Activated CD4-positive, alpha-beta T cell treated with anti-CD3 and anti-CD28 coated beads for 24 hours (primary cell): ENCODE measurements around the gene ALOX5.

Source experiments
- DNase-seq, 2 donors: peaks; one replicate each; pipeline ENCODE4 v3.0.0-alpha.2; 2020; ENCODE audit warnings: low read depth in 2 of 2

The ALOX5 gene

GRCh38 chr10:45424668-45425404 is 50.8 kb downstream of the ALOX5 start:
- DNase-seq: no peak

GRCh38 chr10:45425621-45426563 is 51.9 kb downstream of the ALOX5 start:
- no peak for DNase-seq

GRCh38 chr10:45427262-45427969 is 53.4 kb downstream of the ALOX5 start:
- DNase-seq: no peak

- no peak for DNase-seq
Measured at GRCh38 chr10:45427970-45428366, 54.0 kb downstream of the ALOX5 start.

- DNase-seq: no peak
Measured at GRCh38 chr10:45428611-45429510, 54.8 kb downstream of the ALOX5 start.

- no peak for DNase-seq
Measured at GRCh38 chr10:45429790-45430189, 55.8 kb downstream of the ALOX5 start.

- DNase-seq: no peak
Measured at GRCh38 chr10:45432113-45432512, 58.1 kb downstream of the ALOX5 start.

GRCh38 chr10:45432700-45433472 is 58.9 kb downstream of the ALOX5 start:
- no peak for DNase-seq

- DNase-seq: no peak
Measured at GRCh38 chr10:45433716-45434469, 59.9 kb downstream of the ALOX5 start.

GRCh38 chr10:45437587-45438465 is 63.8 kb downstream of the ALOX5 start:
- DNase-seq: no peak

- DNase-seq: no peak
Measured at GRCh38 chr10:45438466-45439090, 64.6 kb downstream of the ALOX5 start.

- no peak for DNase-seq
Measured at GRCh38 chr10:45439365-45439764, 65.3 kb downstream of the ALOX5 start.

- no peak for DNase-seq
Measured at GRCh38 chr10:45439873-45440272, 65.9 kb downstream of the ALOX5 start.

GRCh38 chr10:45440511-45441062 is 66.6 kb downstream of the ALOX5 start:
- no peak for DNase-seq

GRCh38 chr10:45441239-45442190 is 67.5 kb downstream of the ALOX5 start:
- DNase-seq: no peak

GRCh38 chr10:45442251-45442650 is 68.2 kb downstream of the ALOX5 start:
- no peak for DNase-seq

- no peak for DNase-seq
Measured at GRCh38 chr10:45442662-45443061, 68.6 kb downstream of the ALOX5 start.
